ENCODE results near the gene WDR91. TPM values are rescaled to one million over a fixed set of nuclear protein-coding genes. Genes with fewer than 3 reads are reported as not detected.

Gene WDR91
- total RNA-seq, 1 experiment from 2014 or later, result 10.1 TPM

DNA sequence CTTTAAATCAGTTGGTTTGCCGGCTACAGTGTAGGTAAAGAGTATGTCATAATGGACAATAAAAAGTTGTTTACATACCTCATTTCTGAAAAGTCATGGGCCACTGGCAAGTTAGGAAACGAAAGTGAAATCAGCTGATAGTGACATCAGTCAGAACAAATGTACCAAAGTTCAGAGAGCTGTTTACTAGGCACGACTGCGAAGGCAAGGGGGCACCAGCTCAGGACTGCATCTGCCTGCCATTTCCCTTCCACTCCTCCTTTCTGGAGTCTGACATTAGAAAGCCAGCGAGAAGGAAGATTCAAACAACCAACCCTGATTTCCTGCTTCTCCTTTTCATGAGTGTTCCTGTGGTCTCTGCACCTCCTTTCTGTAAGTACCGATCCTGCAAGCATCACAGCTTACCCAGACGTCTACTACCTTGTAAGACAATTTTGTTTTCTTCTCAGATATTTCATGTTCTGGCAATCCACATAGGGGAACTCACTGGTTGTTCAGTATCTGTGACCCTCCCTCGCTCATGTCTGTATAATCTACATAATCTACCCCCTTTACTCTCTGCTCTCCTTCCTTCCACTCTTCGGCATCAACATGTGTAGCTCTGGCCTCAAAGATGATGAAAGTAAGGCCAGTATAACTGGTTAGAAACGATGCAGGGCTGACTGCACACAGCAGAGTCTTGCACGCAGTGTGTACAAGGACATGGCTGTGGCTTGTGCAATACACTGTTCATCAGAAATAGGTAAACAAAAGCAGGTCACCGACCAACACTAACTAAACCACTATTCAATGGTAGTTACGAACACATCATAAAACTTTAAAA, 63.2 kb downstream of the WDR91 start, which contains the start of gene TMEM140:
TMEM140 (plus strand) TSS at position 174 of the 823 bp plus-strand sequence. CDS start 16,370 bp downstream, outside the sequence.
- H2AFZ ChIP-seq (ENCODE audit: low read depth, low read length, poor library complexity, severe bottlenecking), result no peak within 1 kb of the TSS
- no peaks in the 10 kb centered on the region for H3K27me3 ChIP-seq (ENCODE audit: insufficient read depth, low read length)
- no peak within 1 kb of the TSS for H3K27ac ChIP-seq (ENCODE audit: low read depth, low read length)
- TF ChIP-seq SIN3A (IDR thresholded peaks at IDR 0.05; ENCODE audit: low read depth), result no peak
- no peak for TF ChIP-seq ELF1 (IDR thresholded peaks at IDR 0.05; ENCODE audit: borderline replicate concordance, low read depth)
- TF ChIP-seq POLR2A (IDR thresholded peaks at IDR 0.05; ENCODE audit: borderline replicate concordance, extremely low read depth, insufficient read depth, insufficient read length), result no peak
- TF ChIP-seq MAX (IDR thresholded peaks at IDR 0.05), result no peak
- no peak for TF ChIP-seq EZH2 (IDR thresholded peaks at IDR 0.05)
- no peak for TF ChIP-seq TCF7L2 (IDR thresholded peaks at IDR 0.05; ENCODE audit: borderline replicate concordance, extremely low read depth, insufficient read depth, insufficient read length)
- TF ChIP-seq FOSL1 (IDR thresholded peaks at IDR 0.05; ENCODE audit: low read depth), result no peak
- no peak for TF ChIP-seq CBX3 (IDR thresholded peaks at IDR 0.05; ENCODE audit: low read depth)
- TF ChIP-seq REST (IDR thresholded peaks at IDR 0.05; ENCODE audit: low read depth), result no peak
- TF ChIP-seq ZNF274 (IDR thresholded peaks at IDR 0.05; ENCODE audit: low read depth, low read length), result no peak
- no peak for TF ChIP-seq CEBPB (IDR thresholded peaks at IDR 0.05; ENCODE audit: low read depth)
- no peak for TF ChIP-seq POLR2AphosphoS5 (IDR thresholded peaks at IDR 0.05; ENCODE audit: low read depth, low read length)
- TF ChIP-seq EZH2phosphoT487 (IDR thresholded peaks at IDR 0.05; ENCODE audit: borderline replicate concordance), result no peak
- H3K4me2 ChIP-seq (ENCODE audit: low read length), result no peak within 1 kb of the TSS
- no peak within 1 kb of the TSS for H3K9ac ChIP-seq (ENCODE audit: low read length)
- ChIA-PET CTCF (no interaction called here), POLR2A (no interaction called here), RAD21 (ENCODE audit: low non-redundant PET in 1 of 2, low total read pairs in 2 of 2, uncharacterized antibody in 2 of 2, unreplicated experiment in 2 of 2) (no interaction called here)
- intact Hi-C loops (cut with micrococcal nuclease), result no loop called here
- ATAC-seq, result no peak
- H3K36me3 ChIP-seq (ENCODE audit: control insufficient read depth in 1 of 2, insufficient read depth in 2 of 2, low read length in 2 of 2), result no peaks in the 10 kb centered on the region
- no peak within 1 kb of the TSS for H3K4me3 ChIP-seq (replicated peaks in 1 of 2; ENCODE audit: low read depth in 1 of 2, low read length in 2 of 2)
- no peaks in the 10 kb centered on the region; a peak in 1 of 4 replicates for H3K4me1 ChIP-seq (ENCODE audit: control insufficient read depth in 1 of 2, insufficient read depth in 2 of 2, low read length in 2 of 2)
- H4K20me1 ChIP-seq (ENCODE audit: insufficient read depth), result no peaks in the 10 kb centered on the region
- no peaks in the 10 kb centered on the region for H3K79me2 ChIP-seq (ENCODE audit: insufficient read depth, low read length)
- no TSS peak for BruUV-seq (replicated peaks)
- DNase-seq (ENCODE audit: low read depth, low spot score), result no peak
- no peaks in the 10 kb centered on the region for H3K9me3 ChIP-seq (ENCODE audit: control insufficient read depth in 1 of 2, insufficient read depth in 1 of 2, low read depth in 1 of 2, low read length in 2 of 2)
- H3K9me2 ChIP-seq (ENCODE audit: insufficient read depth), result no peaks in the 10 kb centered on the region
